Upper lobe of left lung (tissue), 4 donors: ENCODE data around the gene PM20D2.

ENCODE experiments used
- CTCF ChIP-seq, 6 experiments: fragments of 450-650 bp in 4 of 6; fragments of 200-600 bp in 2 of 6; sonication (generic) in 2 of 6; IDR thresholded peaks; one replicate each; pipeline ENCODE4 v1.5.1; 2016 to 2019; ENCODE audit warnings: antibody characterized with exemption in 6 of 6
- EP300 ChIP-seq, 4 donors: sonication (generic); formaldehyde crosslinking; IDR thresholded peaks; one replicate each; pipeline ENCODE4 v1.5.1; 2017; ENCODE audit warnings: antibody characterized with exemption in 4 of 4, control low read depth in 2 of 4
- POLR2A ChIP-seq, 4 donors: fragments of 450-650 bp; IDR thresholded peaks; one replicate each; pipeline ENCODE4 v1.5.1; 2016 to 2017; ENCODE audit warnings: antibody characterized with exemption in 4 of 4, mild to moderate bottlenecking in 2 of 4

GRCh38 chr6:89145956-89146717 lies at the start of gene PM20D2:
- no peak for TF ChIP-seq CTCF (IDR thresholded peaks at IDR 0.05)
- peak in 3 of 4 donors; percentile 3 to 66 (median 41) for TF ChIP-seq POLR2A (IDR thresholded peaks at IDR 0.05)
- no peak for TF ChIP-seq EP300 (IDR thresholded peaks at IDR 0.05)
